ENCODE results near the gene LRRC3. TPM values are rescaled to one million over a fixed set of nuclear protein-coding genes. Genes with fewer than 3 reads are reported as not detected.

LRRC3 gene
- total RNA-seq, 2 experiments from 2014 or later: 0.55 to 0.61 TPM

DNA sequence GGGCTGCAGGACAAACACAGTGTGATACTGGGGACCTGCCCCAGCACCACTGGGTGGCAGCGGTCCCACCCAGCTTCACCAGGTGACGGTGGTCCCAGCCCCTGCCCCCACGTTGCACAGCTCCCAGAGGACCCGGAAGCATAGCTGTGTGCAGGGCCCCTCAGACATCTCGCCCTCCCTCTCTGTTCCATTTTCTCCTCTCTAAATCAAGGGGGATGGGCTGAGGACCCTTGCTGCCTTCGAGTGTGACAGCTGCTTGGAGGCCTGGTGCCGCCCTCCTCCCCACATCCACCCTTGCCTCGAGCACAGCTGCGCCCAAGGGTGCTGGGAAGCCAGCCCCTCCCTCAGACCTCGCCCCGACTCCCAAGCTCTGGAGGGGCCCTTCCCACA is 16.1 kb upstream of the LRRC3 start:
- H3K36me3 Mint-ChIP-seq (ENCODE audit: low read depth): no peaks in the 10 kb centered on the region
- no peak overlapping the region for H3K4me3 Mint-ChIP-seq
- no peak overlapping the region for H3K27ac Mint-ChIP-seq
- Histone ChIP-seq H3K4me1 (ENCODE audit: insufficient read depth, low read length) (no peaks in the 10 kb centered on the region), H3K27me3 (ENCODE audit: control insufficient read depth in 1 of 2, insufficient read depth in 2 of 2, low read length in 2 of 2) (no peaks in the 10 kb centered on the region), H3K4me3 (ENCODE audit: low read length) (no peak overlapping the region), H3K9me3 (ENCODE audit: control insufficient read depth in 1 of 2, insufficient read depth in 1 of 2, low read length in 2 of 2) (peaks cover 0 to 7% of the 10 kb centered on the region in 2 experiments), H3K36me3 (ENCODE audit: insufficient read depth, low read length) (no peaks in the 10 kb centered on the region), H3K27ac (ENCODE audit: low read depth in 1 of 2, low read length in 2 of 2) (no peak overlapping the region)
- POLR2A ChIA-PET: no interaction called here
- no peaks in the 10 kb centered on the region for H3K4me1 Mint-ChIP-seq (ENCODE audit: low read depth)
- CTCF ChIA-PET: no interaction called here
- ATAC-seq (ENCODE audit: poor library complexity) (no peak), DNase-seq (no peak)
- H3K9me3 Mint-ChIP-seq: no peaks in the 10 kb centered on the region
- intact Hi-C loops (cut with DNase I, micrococcal nuclease): no loop called here
- TF ChIP-seq, protein P1, sequence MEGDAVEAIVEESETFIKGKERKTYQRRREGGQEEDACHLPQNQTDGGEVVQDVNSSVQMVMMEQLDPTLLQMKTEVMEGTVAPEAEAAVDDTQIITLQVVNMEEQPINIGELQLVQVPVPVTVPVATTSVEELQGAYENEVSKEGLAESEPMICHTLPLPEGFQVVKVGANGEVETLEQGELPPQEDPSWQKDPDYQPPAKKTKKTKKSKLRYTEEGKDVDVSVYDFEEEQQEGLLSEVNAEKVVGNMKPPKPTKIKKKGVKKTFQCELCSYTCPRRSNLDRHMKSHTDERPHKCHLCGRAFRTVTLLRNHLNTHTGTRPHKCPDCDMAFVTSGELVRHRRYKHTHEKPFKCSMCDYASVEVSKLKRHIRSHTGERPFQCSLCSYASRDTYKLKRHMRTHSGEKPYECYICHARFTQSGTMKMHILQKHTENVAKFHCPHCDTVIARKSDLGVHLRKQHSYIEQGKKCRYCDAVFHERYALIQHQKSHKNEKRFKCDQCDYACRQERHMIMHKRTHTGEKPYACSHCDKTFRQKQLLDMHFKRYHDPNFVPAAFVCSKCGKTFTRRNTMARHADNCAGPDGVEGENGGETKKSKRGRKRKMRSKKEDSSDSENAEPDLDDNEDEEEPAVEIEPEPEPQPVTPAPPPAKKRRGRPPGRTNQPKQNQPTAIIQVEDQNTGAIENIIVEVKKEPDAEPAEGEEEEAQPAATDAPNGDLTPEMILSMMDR (IDR thresholded peaks at IDR 0.05): no peak
- no peaks in the 10 kb centered on the region for H3K27me3 Mint-ChIP-seq

DNA sequence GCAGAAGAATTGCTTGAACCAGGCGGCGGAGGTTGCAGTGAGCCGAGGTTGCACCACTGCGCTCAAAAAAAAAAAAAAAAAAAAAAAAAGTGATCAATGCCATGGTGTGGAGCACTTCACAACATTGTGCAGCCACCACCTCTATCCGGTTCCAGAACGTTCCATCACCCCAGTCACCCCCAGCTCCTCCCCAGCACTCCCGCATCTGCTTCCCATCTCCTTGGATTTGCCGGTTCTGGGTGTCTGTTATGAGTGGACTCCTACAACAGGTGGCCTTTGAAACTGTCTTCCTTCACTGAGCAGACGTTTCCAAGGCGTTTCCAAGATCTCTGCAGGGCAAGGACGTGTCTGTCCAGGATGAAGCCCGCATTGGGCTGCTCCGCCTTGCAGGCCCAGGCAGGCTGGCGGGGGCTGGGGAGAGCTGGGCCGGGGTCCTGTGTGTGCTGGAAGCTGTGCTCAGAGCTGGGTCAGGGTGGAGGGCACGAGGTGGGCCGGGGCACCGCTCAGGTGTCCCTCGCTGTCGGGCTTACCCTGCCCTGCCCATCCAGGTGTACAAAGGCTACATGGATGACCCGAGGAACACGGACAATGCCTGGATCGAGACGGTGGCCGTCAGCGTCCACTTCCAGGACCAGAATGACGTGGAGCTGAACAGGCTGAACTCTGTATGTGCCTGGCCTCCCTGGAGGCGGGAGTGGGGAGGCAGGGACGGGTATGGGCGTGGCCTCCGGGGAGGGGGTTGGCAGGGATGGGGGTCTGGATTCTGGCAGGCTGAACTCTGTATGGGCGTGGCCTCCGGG is 14.9 kb upstream of the LRRC3 start:
- CTCF ChIA-PET: no interaction called here
- POLR2A ChIA-PET: no interaction called here
- no peak overlapping the region for H3K27ac Mint-ChIP-seq

DNA sequence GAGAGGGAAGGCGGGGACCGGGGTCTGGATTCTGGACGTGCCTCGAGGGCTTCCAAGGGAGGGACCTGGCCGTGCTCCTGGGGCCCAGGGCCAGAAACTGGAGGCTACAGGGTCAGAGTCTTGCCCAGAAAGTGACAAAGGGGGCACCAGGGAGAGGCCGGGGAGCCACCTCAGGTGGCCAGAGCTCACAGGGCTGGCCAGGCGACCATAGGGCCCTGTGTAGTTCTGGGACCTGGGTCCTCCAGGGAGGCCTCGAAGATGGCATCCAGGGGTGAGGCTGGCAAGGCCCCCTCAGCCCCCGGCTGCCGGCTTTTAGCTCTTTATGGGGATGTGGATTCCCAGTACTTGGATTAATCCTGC is 14.3 kb upstream of the LRRC3 start:
- Mint-ChIP-seq H3K9me3 (no peaks in the 10 kb centered on the region), H3K27me3 (no peaks in the 10 kb centered on the region), H3K4me1 (ENCODE audit: low read depth) (no peaks in the 10 kb centered on the region), H3K4me3 (no peak overlapping the region), H3K27ac (no peak overlapping the region), H3K36me3 (ENCODE audit: low read depth) (no peaks in the 10 kb centered on the region)
- intact Hi-C loops (cut with DNase I, micrococcal nuclease): no loop called here
- ChIA-PET POLR2A (no interaction called here), CTCF (no interaction called here)
- Histone ChIP-seq H3K27ac (ENCODE audit: low read depth in 1 of 2, low read length in 2 of 2) (no peak overlapping the region), H3K4me3 (ENCODE audit: low read length) (no peak overlapping the region), H3K27me3 (ENCODE audit: control insufficient read depth in 1 of 2, insufficient read depth in 2 of 2, low read length in 2 of 2) (no peaks in the 10 kb centered on the region), H3K36me3 (ENCODE audit: insufficient read depth, low read length) (no peaks in the 10 kb centered on the region), H3K4me1 (ENCODE audit: insufficient read depth, low read length) (no peaks in the 10 kb centered on the region), H3K9me3 (ENCODE audit: control insufficient read depth in 1 of 2, insufficient read depth in 1 of 2, low read length in 2 of 2) (peaks cover 0 to 13% of the 10 kb centered on the region in 2 experiments)
- no peak for ATAC-seq (ENCODE audit: poor library complexity)
- no peak for DNase-seq
- TF ChIP-seq, protein P1 (IDR thresholded peaks at IDR 0.05): no peak

More for the DNA sequence above, 14.9 kb upstream of the LRRC3 start:
- Mint-ChIP-seq H3K4me3 (no peak overlapping the region), H3K9me3 (no peaks in the 10 kb centered on the region), H3K27me3 (no peaks in the 10 kb centered on the region), H3K36me3 (ENCODE audit: low read depth) (no peaks in the 10 kb centered on the region), H3K4me1 (ENCODE audit: low read depth) (no peaks in the 10 kb centered on the region)
- Histone ChIP-seq H3K36me3 (ENCODE audit: insufficient read depth, low read length) (no peaks in the 10 kb centered on the region), H3K4me1 (ENCODE audit: insufficient read depth, low read length) (no peaks in the 10 kb centered on the region), H3K9me3 (ENCODE audit: control insufficient read depth in 1 of 2, insufficient read depth in 1 of 2, low read length in 2 of 2) (peaks cover 0 to 13% of the 10 kb centered on the region in 2 experiments), H3K27me3 (ENCODE audit: control insufficient read depth in 1 of 2, insufficient read depth in 2 of 2, low read length in 2 of 2) (no peaks in the 10 kb centered on the region), H3K4me3 (ENCODE audit: low read length) (no peak overlapping the region), H3K27ac (ENCODE audit: low read depth in 1 of 2, low read length in 2 of 2) (no peak overlapping the region)
- DNase-seq (no peak), ATAC-seq (ENCODE audit: poor library complexity) (no peak)
- TF ChIP-seq, protein P1 (IDR thresholded peaks at IDR 0.05): no peak
- intact Hi-C loops (cut with DNase I, micrococcal nuclease): no loop called here
